GM23338 (cell line): ENCODE measurements around the gene TMEM182. TPM values are rescaled to one million over a fixed set of nuclear protein-coding genes. Genes with fewer than 3 reads are reported as not detected.

Experiments used
- ATAC-seq: fragments of 200-7000 bp; cut with Tn5 transposase; 3 replicates; pipeline ENCODE4 v1.9.1; 2020
- DNase-seq: peaks from one replicate; pipeline ENCODE4 v3.0.0-alpha.2; 2015; ENCODE audit warnings: low spot score
- H2AFZ ChIP-seq: fragments of 200-600 bp; sonication (generic); 2 replicates; pipeline ENCODE4 v1.8.0; 2016; ENCODE audit warnings: antibody characterized with exemption, mild to moderate bottlenecking, moderate library complexity
- H3F3A ChIP-seq: fragments of 200-600 bp; sonication (generic); replicated peaks from 2 replicates; pipeline ENCODE4 v1.8.0; 2017; ENCODE audit warnings: antibody characterized with exemption, mixed run types, low read depth
- H3K27ac ChIP-seq: fragments of 200-600 bp; sonication (generic); 2 replicates; pipeline ENCODE4 v1.6.1; 2016; ENCODE audit warnings: low read depth
- H3K27me3 ChIP-seq: fragments of 200-600 bp; sonication (generic); 2 replicates; pipeline ENCODE4 v1.8.0; 2016; ENCODE audit warnings: mild to moderate bottlenecking, mixed run types, moderate library complexity; ENCODE audit not compliant: insufficient read depth
- H3K36me3 ChIP-seq: fragments of 200-600 bp; sonication (generic); 2 replicates; pipeline ENCODE4 v1.8.0; 2016; ENCODE audit warnings: mild to moderate bottlenecking; ENCODE audit not compliant: insufficient read depth
- H3K4me1 ChIP-seq: fragments of 200-600 bp; sonication (generic); 2 replicates; pipeline ENCODE4 v1.8.0; 2016; ENCODE audit warnings: mild to moderate bottlenecking, moderate library complexity; ENCODE audit not compliant: insufficient read depth
- H3K4me2 ChIP-seq: fragments of 200-600 bp; sonication (generic); 2 replicates; pipeline ENCODE4 v1.7.1; 2017; ENCODE audit warnings: mixed run types
- H3K4me3 ChIP-seq: fragments of 200-600 bp; sonication (generic); 2 replicates; pipeline ENCODE4 v1.6.1; 2016; ENCODE audit warnings: mixed run types
- H3K79me2 ChIP-seq: fragments of 200-600 bp; sonication (generic); replicated peaks from 2 replicates; pipeline ENCODE4 v1.8.0; 2017; ENCODE audit warnings: mild to moderate bottlenecking; ENCODE audit not compliant: insufficient read depth
- H3K9me2 ChIP-seq: fragments of 200-600 bp; sonication (generic); 2 replicates; pipeline ENCODE4 v1.8.0; 2017; ENCODE audit not compliant: insufficient read depth
- H4K20me1 ChIP-seq: fragments of 200-600 bp; sonication (generic); replicated peaks from 2 replicates; pipeline ENCODE4 v1.8.0; 2017; ENCODE audit warnings: mild to moderate bottlenecking; ENCODE audit not compliant: insufficient read depth
- H3K27ac Mint-ChIP-seq: 2 replicates; pipeline ENCODE4 v1.8.0; 2020; ENCODE audit warnings: inconsistent platforms, mild to moderate bottlenecking, moderate library complexity, mixed read lengths
- H3K27me3 Mint-ChIP-seq: 3 replicates; pipeline ENCODE4 v1.8.0; 2022; ENCODE audit warnings: low read depth, mild to moderate bottlenecking, moderate library complexity, mixed read lengths, inconsistent platforms; ENCODE audit not compliant: insufficient read depth, poor library complexity
- H3K36me3 Mint-ChIP-seq: 3 replicates; pipeline ENCODE4 v1.8.0; 2021; ENCODE audit warnings: low read depth, mild to moderate bottlenecking, inconsistent platforms, moderate library complexity, mixed read lengths
- H3K4me1 Mint-ChIP-seq: 3 replicates; pipeline ENCODE4 v1.8.0; 2020; ENCODE audit warnings: mild to moderate bottlenecking, inconsistent platforms, mixed read lengths
- H3K4me3 Mint-ChIP-seq: 3 replicates; pipeline ENCODE4 v1.8.0; 2021; ENCODE audit warnings: moderate library complexity, mild to moderate bottlenecking, inconsistent platforms, mixed read lengths
- H3K9me3 Mint-ChIP-seq: 3 replicates; pipeline ENCODE4 v1.8.0; 2020; ENCODE audit warnings: moderate library complexity, mild to moderate bottlenecking, inconsistent platforms, mixed read lengths
- CREB1 ChIP-seq: fragments of 250-450 bp; sonication (Bioruptor Pico); IDR thresholded peaks from 2 replicates; pipeline ENCODE4 v1.5.0; 2020; ENCODE audit warnings: low read depth, mild to moderate bottlenecking, moderate library complexity
- ETS1 ChIP-seq: IDR thresholded peaks from 2 replicates; pipeline ENCODE4 v1.6.1; 2016; ENCODE audit warnings: antibody characterized with exemption
- EZH2 ChIP-seq: fragments of 200-600 bp; sonication (generic); IDR thresholded peaks from one replicate; pipeline ENCODE4 v1.8.0; 2017; ENCODE audit warnings: antibody characterized with exemption, mild to moderate bottlenecking, low read depth; ENCODE audit not compliant: unreplicated experiment
- EZH2phosphoT487 ChIP-seq: fragments of 200-600 bp; sonication (generic); IDR thresholded peaks from one replicate; pipeline ENCODE4 v1.8.1; 2018; ENCODE audit warnings: antibody characterized with exemption; ENCODE audit not compliant: unreplicated experiment
- JUNB ChIP-seq: IDR thresholded peaks from one replicate; pipeline ENCODE4 v1.6.1; 2016; ENCODE audit warnings: antibody characterized with exemption; ENCODE audit not compliant: unreplicated experiment
- NANOG ChIP-seq: IDR thresholded peaks from 2 replicates; pipeline ENCODE4 v1.6.1; 2016; ENCODE audit warnings: antibody characterized with exemption, borderline replicate concordance
- POLR2AphosphoS5 ChIP-seq: IDR thresholded peaks from 2 replicates; pipeline ENCODE4 v1.6.1; 2016; ENCODE audit warnings: antibody characterized with exemption, low read depth
- REST ChIP-seq: IDR thresholded peaks from one replicate; pipeline ENCODE4 v1.6.1; 2018; ENCODE audit warnings: antibody characterized with exemption; ENCODE audit not compliant: unreplicated experiment
- STAT1 ChIP-seq: IDR thresholded peaks from one replicate; pipeline ENCODE4 v1.6.1; 2016; ENCODE audit warnings: antibody characterized with exemption; ENCODE audit not compliant: unreplicated experiment
- ZNF114 ChIP-seq: fragments of 250-450 bp; sonication (Bioruptor Pico); IDR thresholded peaks from 2 replicates; pipeline ENCODE4 v1.5.0; 2020; ENCODE audit warnings: mild to moderate bottlenecking, moderate library complexity
- polyA plus RNA-seq: library from polyadenylated mRNA; unstranded; fragments of >200 nt; fragmentation: Nextera tagmentation; extraction: Ambion mirVana; gene quantifications from 2 replicates; pipeline ENCODE4 v1.2.1, GENCODE V29; 2016
- total RNA-seq: library from RNA; depleted of rRNA; stranded (reverse); fragments of >200 nt; shearing (Covaris generic); gene quantifications from 2 replicates; pipeline ENCODE4 v1.2.3, GENCODE V29; 2014

TMEM182 gene
- total and polyA plus RNA-seq, 2 experiments from 2014 or later, result 5.2 to 7.2 TPM

GRCh38 chr2:102748107-102748506 lies 13.7 kb upstream of the TMEM182 start:
- TF ChIP-seq CREB1 (CRISPR knock-in tag) (no peak), EZH2 (no peak), ZNF114 (CRISPR knock-in tag) (no peak), POLR2AphosphoS5 (no peak)
- Histone ChIP-seq H3K27ac (no peak overlapping the region), H3K4me1 (no peaks in the 10 kb centered on the region), H2AFZ (no peak overlapping the region), H3K4me3 (no peak overlapping the region), H4K20me1 (no peaks in the 10 kb centered on the region), H3K36me3 (no peaks in the 10 kb centered on the region), H3K9me2 (no peaks in the 10 kb centered on the region), H3F3A (no peaks in the 10 kb centered on the region), H3K79me2 (peaks cover 9% of the 10 kb centered on the region; the same call in 1 of the 2 replicates), H3K27me3 (no peaks in the 10 kb centered on the region), H3K4me2 (no peak overlapping the region)
- Mint-ChIP-seq H3K27me3 (no peaks in the 10 kb centered on the region), H3K4me3 (no peak overlapping the region), H3K4me1 (no peaks in the 10 kb centered on the region; the same call in 2 of the 3 replicates), H3K9me3 (no peaks in the 10 kb centered on the region), H3K36me3 (no peaks in the 10 kb centered on the region; the same call in 2 of the 3 replicates), H3K27ac (no peak overlapping the region)
- DNase-seq (no peak), ATAC-seq (no peak)

- Mint-ChIP-seq H3K4me3 (no peak overlapping the region), H3K4me1 (peaks cover 1% of the 10 kb centered on the region), H3K36me3 (no peaks in the 10 kb centered on the region), H3K27me3 (no peaks in the 10 kb centered on the region), H3K9me3 (no peaks in the 10 kb centered on the region), H3K27ac (no peak overlapping the region)
- DNase-seq, result no peak
- H3K79me2 ChIP-seq, result peaks cover 9% of the 10 kb centered on the region; the same call in 1 of the 2 replicates
- H3K27ac ChIP-seq, result no peak overlapping the region
- H3K4me2 ChIP-seq, result no peak overlapping the region
- no peaks in the 10 kb centered on the region for H3K4me1 ChIP-seq
- H3K27me3 ChIP-seq, result no peaks in the 10 kb centered on the region
- no peaks in the 10 kb centered on the region for H3K9me2 ChIP-seq
- H4K20me1 ChIP-seq, result no peaks in the 10 kb centered on the region
- no peaks in the 10 kb centered on the region for H3F3A ChIP-seq
- ATAC-seq, result no peak
- no peak overlapping the region for H3K4me3 ChIP-seq
- no peak overlapping the region for H2AFZ ChIP-seq
- TF ChIP-seq JUNB (no peak), EZH2 (no peak), NANOG (no peak), STAT1 (no peak), ETS1 (no peak), EZH2phosphoT487 (no peak), ZNF114 (CRISPR knock-in tag) (no peak), REST (no peak)
- H3K36me3 ChIP-seq, result no peaks in the 10 kb centered on the region
These were observed 11.9 kb upstream of the TMEM182 start for GRCh38 chr2:102749938-102750337.
